Measurements from ENCODE around the gene MS4A1. TPM values are rescaled to one million over a fixed set of nuclear protein-coding genes. Genes with fewer than 3 reads are reported as not detected.

The MS4A1 gene
- total and polyA plus RNA-seq, 2 of the 8 experiments (the other 6 are each of a cell fraction or from before 2014, with no cell fraction given), result not detected

DNA sequence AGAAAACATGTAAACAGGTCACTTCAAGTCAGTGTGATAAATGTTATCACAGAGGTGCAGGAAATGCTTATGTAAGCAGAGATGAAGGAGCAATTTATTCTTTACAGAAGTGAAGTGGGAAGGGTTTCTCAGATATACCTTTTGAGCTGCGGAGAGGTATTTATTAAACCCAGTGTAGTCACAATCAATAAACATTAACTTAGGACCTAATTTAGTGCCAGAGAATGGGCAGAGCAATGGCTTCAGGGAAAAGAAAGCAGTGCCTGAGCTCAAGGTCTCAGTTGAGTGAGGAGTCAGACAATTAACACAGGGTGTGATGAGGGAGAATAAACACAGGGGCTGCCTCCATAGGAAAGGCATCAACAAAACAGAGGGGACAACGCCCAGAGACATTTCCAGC, 24.4 kb upstream of the MS4A1 start:
- Histone ChIP-seq H2AK5ac (ENCODE audit: low read depth, low read length) (no peak overlapping the region), H3K4me1 (replicated peaks in 1 of 4; ENCODE audit: control insufficient read depth in 3 of 4, insufficient read depth in 4 of 4, low read length in 3 of 4) (peaks cover 0 to 2% (median 0%) of the 10 kb centered on the region in 4 experiments; a peak in 1 of 7 replicates), H4K5ac (ENCODE audit: insufficient read length, low read depth, low read length) (no peak overlapping the region), H3K79me1 (ENCODE audit: low read depth, low read length) (no peaks in the 10 kb centered on the region), H3K36me3 (ENCODE audit: control insufficient read depth in 2 of 4, insufficient read depth in 4 of 4, low read length in 3 of 4) (no peaks in the 10 kb centered on the region), H3K23ac (ENCODE audit: insufficient read length) (no peak overlapping the region), H2BK20ac (ENCODE audit: low read length) (no peak overlapping the region), H3K9ac (replicated peaks in 1 of 4; ENCODE audit: extremely low read depth in 1 of 4, low read depth in 3 of 4, low read length in 3 of 4) (no peak overlapping the region), H3K79me2 (ENCODE audit: control insufficient read depth in 1 of 2, insufficient read depth in 2 of 2, low read length in 2 of 2) (no peaks in the 10 kb centered on the region), H4K91ac (replicated peaks; ENCODE audit: insufficient read length, low read length) (no peak overlapping the region), H3K4me3 (ENCODE audit: extremely low read depth in 1 of 4, insufficient read depth in 2 of 4, low read depth in 3 of 4, low read length in 4 of 4) (no peak overlapping the region), H3K27ac (ENCODE audit: low read depth, low read length) (no peak overlapping the region), H3K4ac (replicated peaks; ENCODE audit: insufficient read length, low read depth, low read length) (no peak overlapping the region), H4K20me1 (replicated peaks in 1 of 2; ENCODE audit: control insufficient read depth in 1 of 2, insufficient read depth in 2 of 2, low read length in 2 of 2) (no peaks in the 10 kb centered on the region), H3K18ac (ENCODE audit: extremely low read depth, low read length) (no peak overlapping the region), H2BK5ac (ENCODE audit: low read depth, low read length) (no peak overlapping the region), H3K9me3 (ENCODE audit: insufficient read depth in 2 of 2, low read depth in 1 of 2, low read length in 1 of 2) (peaks cover 0 to 5% of the 10 kb centered on the region in 2 experiments; a peak in 1 of 4 replicates), H2BK15ac (ENCODE audit: low read length) (no peak overlapping the region), H3K23me2 (ENCODE audit: low read depth, low read length) (no peaks in the 10 kb centered on the region), H3K4me2 (ENCODE audit: insufficient read depth in 1 of 2, low read depth in 2 of 2, low read length in 2 of 2) (no peak overlapping the region), H2BK120ac (replicated peaks; ENCODE audit: low read depth, low read length) (no peak overlapping the region), H3K27me3 (replicated peaks in 1 of 4; ENCODE audit: control insufficient read depth in 3 of 4, extremely low read depth in 1 of 4, insufficient read depth in 3 of 4, low read length in 3 of 4) (no peaks in the 10 kb centered on the region), H2BK12ac (ENCODE audit: low read depth, low read length) (no peak overlapping the region), H2AFZ (ENCODE audit: low read length) (no peak overlapping the region), H3K14ac (ENCODE audit: insufficient read length) (no peak overlapping the region), H4K8ac (ENCODE audit: extremely low read depth, insufficient read depth, low read length) (no peak overlapping the region), H3K56ac (replicated peaks; ENCODE audit: insufficient read length, low read depth, low read length) (no peak overlapping the region)
- CTCF ChIA-PET (ENCODE audit: partially characterized antibody), result interaction anchor here (2.4 kb wide), 1 partner anchor 68 kb away, joined by 8 read pairs; no protein-coding TSS in a partner anchor
- no peak for FAIRE-seq
- DNase-seq (ENCODE audit: low read depth in 1 of 2, low spot score in 2 of 2), result no peak
- POLR2A ChIA-PET (ENCODE audit: partially characterized antibody), result no interaction called here
- WGBS, 2 experiments (ENCODE audit: extremely low coverage in 1 of 2, insufficient coverage in 1 of 2, insufficient read length in 1 of 2, insufficient replicate concordance in 2 of 2, low coverage in 1 of 2, low lambda C conversion rate in 2 of 2, missing lambda C conversion rate in 1 of 2), result 76% methylated on average over 2 of the region's 2 CpGs; no CpG with 5 or more reads in 1 of the 2 experiments
- no peak for TF ChIP-seq TAF1 (IDR thresholded peaks at IDR 0.05; ENCODE audit: low read depth, low read length)
- no peak for TF ChIP-seq RBBP5 (IDR thresholded peaks at IDR 0.05; ENCODE audit: borderline replicate concordance, low read depth, low read length)
- TF ChIP-seq BACH1 (IDR thresholded peaks at IDR 0.05; ENCODE audit: low read length), result no peak
- TF ChIP-seq, protein P1, sequence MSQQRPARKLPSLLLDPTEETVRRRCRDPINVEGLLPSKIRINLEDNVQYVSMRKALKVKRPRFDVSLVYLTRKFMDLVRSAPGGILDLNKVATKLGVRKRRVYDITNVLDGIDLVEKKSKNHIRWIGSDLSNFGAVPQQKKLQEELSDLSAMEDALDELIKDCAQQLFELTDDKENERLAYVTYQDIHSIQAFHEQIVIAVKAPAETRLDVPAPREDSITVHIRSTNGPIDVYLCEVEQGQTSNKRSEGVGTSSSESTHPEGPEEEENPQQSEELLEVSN (IDR thresholded peaks at IDR 0.05), result no peak
- TF ChIP-seq EGR1 (IDR thresholded peaks at IDR 0.05; ENCODE audit: borderline replicate concordance, low read depth, low read length), result no peak
- no peak for TF ChIP-seq EP300 (IDR thresholded peaks at IDR 0.05; ENCODE audit: borderline replicate concordance in 1 of 2, low read depth in 2 of 2, low read length in 2 of 2)
- no peak for TF ChIP-seq KDM4A (IDR thresholded peaks at IDR 0.05; ENCODE audit: low read depth, low read length, severe bottlenecking)
- no peak for TF ChIP-seq FOSL1 (IDR thresholded peaks at IDR 0.05; ENCODE audit: insufficient read depth, low read depth, low read length)
- no peak for TF ChIP-seq JUN (IDR thresholded peaks at IDR 0.05; ENCODE audit: low read depth, low read length)
- no peak for TF ChIP-seq SP2 (IDR thresholded peaks at IDR 0.05; ENCODE audit: low read length)
- TF ChIP-seq CTBP2 (IDR thresholded peaks at IDR 0.05; ENCODE audit: borderline replicate concordance, insufficient read depth, insufficient read length, low read length), result no peak
- TF ChIP-seq PHF8 (conservative IDR thresholded peaks at IDR 0.05; ENCODE audit: low read depth, low read length), result no peak
- TF ChIP-seq POLR2AphosphoS5 (IDR thresholded peaks at IDR 0.05; ENCODE audit: low read depth, low read length), result no peak
- TF ChIP-seq GTF2F1 (IDR thresholded peaks at IDR 0.05; ENCODE audit: borderline replicate concordance, low read depth, low read length), result no peak

Measured in H1 (cell line).